GM12892 (cell line): ENCODE measurements around the gene HOXD9.

Experiments
- POLR2A ChIP-seq: IDR thresholded peaks from 2 replicates; pipeline ENCODE4 v1.6.1; 2011; ENCODE audit warnings: low read depth, low read length, control low read depth
- POLR2AphosphoS5 ChIP-seq: IDR thresholded peaks from 2 replicates; pipeline ENCODE4 v1.6.1; 2011; ENCODE audit warnings: low read depth, low read length, control low read depth
- TAF1 ChIP-seq: IDR thresholded peaks from 2 replicates; pipeline ENCODE4 v1.6.1; 2011; ENCODE audit warnings: low read depth, mild to moderate bottlenecking, control low read depth, low read length, borderline replicate concordance

GRCh38 chr2:176091329-176092258 lies 30.9 kb upstream of the HOXD9 start:
- TF ChIP-seq POLR2AphosphoS5: no peak
- TF ChIP-seq POLR2A: no peak
- no peak for TF ChIP-seq TAF1
